ENCODE data around the gene NCAM2.

GRCh38 chr21:21034036-21034435 lies 35.8 kb downstream of the NCAM2 start:
- TF ChIP-seq POLR2A (IDR thresholded peaks at IDR 0.05) (no peak), CTCF (IDR thresholded peaks at IDR 0.05) (no peak)

All from heart left ventricle (tissue), 13 donors.